ENCODE results near the gene ANXA11.

DNA sequence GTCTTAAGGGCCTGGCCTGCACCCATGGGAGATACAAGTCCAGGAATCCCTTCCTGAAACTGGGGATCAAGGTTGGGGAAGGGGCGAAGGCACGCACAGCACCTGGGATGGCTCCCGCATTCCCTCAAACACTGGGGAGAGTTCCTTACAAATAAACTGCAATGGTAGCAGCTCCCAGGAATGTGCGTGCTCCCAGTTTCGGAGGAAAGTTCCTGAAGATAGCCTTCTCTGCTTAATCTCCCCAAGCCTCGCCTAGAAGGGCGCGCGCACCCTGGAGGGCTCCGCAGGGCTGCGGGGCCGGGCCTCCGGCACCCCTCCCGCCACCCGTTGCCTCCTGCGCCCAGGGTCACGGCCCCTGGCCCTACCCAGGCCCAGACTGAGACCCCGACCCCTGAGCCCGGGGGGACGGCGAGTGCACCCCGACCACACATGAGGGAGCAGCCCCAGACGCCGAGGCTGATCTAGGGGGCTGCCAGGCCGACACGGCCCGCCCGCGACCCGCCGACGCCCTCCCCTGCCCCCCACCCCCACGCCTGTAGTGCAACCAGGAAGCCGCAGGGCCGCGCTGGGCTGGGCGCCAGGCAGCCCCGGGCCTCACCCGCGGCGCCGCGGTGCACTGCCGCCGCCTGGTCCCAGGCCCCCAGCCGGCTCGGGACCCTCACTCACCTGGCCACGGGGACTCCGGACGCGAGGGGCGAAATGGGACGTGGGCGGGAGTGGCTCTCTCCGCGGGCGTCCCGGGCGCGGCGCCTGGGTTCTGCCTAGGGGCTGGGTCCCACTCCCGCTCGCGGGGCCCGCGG lies 460 bp downstream of the ANXA11 start:
- TF ChIP-seq POLR2A (IDR thresholded peaks at IDR 0.05; ENCODE audit: low read length) (no peak), GATA1 (IDR thresholded peaks at IDR 0.05; ENCODE audit: low read depth, low read length) (no peak)
